Measurements from ENCODE around the gene MRFAP1L1. TPM values are rescaled to one million over a fixed set of nuclear protein-coding genes. Genes with fewer than 3 reads are reported as not detected.

Gene MRFAP1L1
- total and polyA plus RNA-seq, 2 donors = 77.6 to 103 TPM

GRCh38 chr4:6665320-6665654 lies 44.4 kb downstream of the MRFAP1L1 start:
- WGBS = 98% methylated on average over 9 of the region's 9 CpGs
- no peak for DNase-seq (ENCODE audit: low read depth in 6 of 9, low spot score in 9 of 9)
- Histone ChIP-seq H3K27me3 (ENCODE audit: control insufficient read depth in 2 of 2, insufficient read depth in 1 of 2, low read length in 1 of 2) (peaks cover 28 to 59% of the 10 kb centered on the region in 2 donors), H3K4me3 (ENCODE audit: low read length in 2 of 2) (no peak overlapping the region), H3K4me1 (ENCODE audit: control insufficient read depth in 2 of 2, insufficient read depth in 2 of 2, low read length in 2 of 2) (no peaks in the 10 kb centered on the region), H3K36me3 (ENCODE audit: control insufficient read depth in 2 of 2, insufficient read depth in 2 of 2, low read length in 1 of 2) (no peaks in the 10 kb centered on the region), H3K9me3 (ENCODE audit: control insufficient read depth in 2 of 2, insufficient read depth in 1 of 2, low read length in 1 of 2) (no peaks in the 10 kb centered on the region), H3K27ac (ENCODE audit: low read depth in 1 of 2, low read length in 1 of 2) (no peak overlapping the region)

GRCh38 chr4:6663596-6664393 lies 45.9 kb downstream of the MRFAP1L1 start:
- no peak for DNase-seq (ENCODE audit: low read depth in 6 of 9, low spot score in 9 of 9)

GRCh38 chr4:6662591-6662990 lies 47.1 kb downstream of the MRFAP1L1 start:
- 97% methylated on average over 3 of the region's 3 CpGs for WGBS
- no peaks in the 10 kb centered on the region for H3K36me3 ChIP-seq (ENCODE audit: control insufficient read depth in 2 of 2, insufficient read depth in 2 of 2, low read length in 1 of 2)
- H3K4me1 ChIP-seq (ENCODE audit: control insufficient read depth in 2 of 2, insufficient read depth in 2 of 2, low read length in 2 of 2) = peaks cover 0 to 5% of the 10 kb centered on the region in 2 donors
- H3K4me3 ChIP-seq (ENCODE audit: low read length in 2 of 2) = no peak overlapping the region
- DNase-seq (ENCODE audit: low read depth in 6 of 9, low spot score in 9 of 9) = no peak
- peaks cover 0 to 1% of the 10 kb centered on the region in 2 donors for H3K9me3 ChIP-seq (ENCODE audit: control insufficient read depth in 2 of 2, insufficient read depth in 1 of 2, low read length in 1 of 2)
- peaks cover 48 to 86% of the 10 kb centered on the region in 2 donors for H3K27me3 ChIP-seq (ENCODE audit: control insufficient read depth in 2 of 2, insufficient read depth in 1 of 2, low read length in 1 of 2)
- H3K27ac ChIP-seq (ENCODE audit: low read depth in 1 of 2, low read length in 1 of 2) = no peak overlapping the region

More at GRCh38 chr4:6663596-6664393, 45.9 kb downstream of the MRFAP1L1 start:
- H3K36me3 ChIP-seq (ENCODE audit: control insufficient read depth in 2 of 2, insufficient read depth in 2 of 2, low read length in 1 of 2) = no peaks in the 10 kb centered on the region
- 23% methylated on average over 55 of the region's 55 CpGs for WGBS
- H3K27me3 ChIP-seq (ENCODE audit: control insufficient read depth in 2 of 2, insufficient read depth in 1 of 2, low read length in 1 of 2) = peaks cover 36 to 74% of the 10 kb centered on the region in 2 donors
- peaks cover 0 to 5% of the 10 kb centered on the region in 2 donors for H3K4me1 ChIP-seq (ENCODE audit: control insufficient read depth in 2 of 2, insufficient read depth in 2 of 2, low read length in 2 of 2)
- peaks cover 0 to under 1% of the 10 kb centered on the region in 2 donors for H3K9me3 ChIP-seq (ENCODE audit: control insufficient read depth in 2 of 2, insufficient read depth in 1 of 2, low read length in 1 of 2)
- H3K4me3 ChIP-seq (ENCODE audit: low read length in 2 of 2) = no peak overlapping the region
- no peak overlapping the region for H3K27ac ChIP-seq (ENCODE audit: low read depth in 1 of 2, low read length in 1 of 2)

- H3K9me3 ChIP-seq (ENCODE audit: control insufficient read depth in 2 of 2, insufficient read depth in 1 of 2, low read length in 1 of 2) = peaks cover 0 to 1% of the 10 kb centered on the region in 2 donors
- H3K27ac ChIP-seq (ENCODE audit: low read depth in 1 of 2, low read length in 1 of 2) = no peak overlapping the region
- no peaks in the 10 kb centered on the region for H3K36me3 ChIP-seq (ENCODE audit: control insufficient read depth in 2 of 2, insufficient read depth in 2 of 2, low read length in 1 of 2)
- peaks cover 0 to 5% of the 10 kb centered on the region in 2 donors for H3K4me1 ChIP-seq (ENCODE audit: control insufficient read depth in 2 of 2, insufficient read depth in 2 of 2, low read length in 2 of 2)
- DNase-seq (ENCODE audit: low read depth in 6 of 9, low spot score in 9 of 9) = no peak
- H3K4me3 ChIP-seq (ENCODE audit: low read length in 2 of 2) = no peak overlapping the region
- 98% methylated on average over 3 of the region's 3 CpGs for WGBS
- H3K27me3 ChIP-seq (ENCODE audit: control insufficient read depth in 2 of 2, insufficient read depth in 1 of 2, low read length in 1 of 2) = peaks cover 50 to 90% of the 10 kb centered on the region in 2 donors
These were observed 49.2 kb downstream of the MRFAP1L1 start for GRCh38 chr4:6660430-6660829.

- H3K27me3 ChIP-seq (ENCODE audit: control insufficient read depth in 2 of 2, insufficient read depth in 1 of 2, low read length in 1 of 2) = peaks cover 50 to 85% of the 10 kb centered on the region in 2 donors
- DNase-seq (ENCODE audit: low read depth in 6 of 9, low spot score in 9 of 9) = no peak
- WGBS = 72% methylated on average over 2 of the region's 2 CpGs
These were observed 49.8 kb downstream of the MRFAP1L1 start for GRCh38 chr4:6659897-6660296.

GRCh38 chr4:6658597-6659075 lies 51.0 kb downstream of the MRFAP1L1 start:
- Histone ChIP-seq H3K36me3 (ENCODE audit: control insufficient read depth in 2 of 2, insufficient read depth in 2 of 2, low read length in 1 of 2) (no peaks in the 10 kb centered on the region), H3K27me3 (ENCODE audit: control insufficient read depth in 2 of 2, insufficient read depth in 1 of 2, low read length in 1 of 2) (peaks cover 42 to 72% of the 10 kb centered on the region in 2 donors), H3K4me3 (ENCODE audit: low read length in 2 of 2) (peak overlapping the region in 1 of 2 donors; percentile 27), H3K27ac (ENCODE audit: low read depth in 1 of 2, low read length in 1 of 2) (peak overlapping the region in 1 of 2 donors; percentile 18), H3K9me3 (ENCODE audit: control insufficient read depth in 2 of 2, insufficient read depth in 1 of 2, low read length in 1 of 2) (peaks cover 0 to 1% of the 10 kb centered on the region in 2 donors), H3K4me1 (ENCODE audit: control insufficient read depth in 2 of 2, insufficient read depth in 2 of 2, low read length in 2 of 2) (peaks cover 0 to 5% of the 10 kb centered on the region in 2 donors)
- 14% methylated on average over 52 of the region's 52 CpGs for WGBS
- no peak for DNase-seq (ENCODE audit: low read depth in 6 of 9, low spot score in 9 of 9)

More at GRCh38 chr4:6659897-6660296, 49.8 kb downstream of the MRFAP1L1 start:
- Histone ChIP-seq H3K4me3 (ENCODE audit: low read length in 2 of 2) (no peak overlapping the region), H3K9me3 (ENCODE audit: control insufficient read depth in 2 of 2, insufficient read depth in 1 of 2, low read length in 1 of 2) (peaks cover 0 to 1% of the 10 kb centered on the region in 2 donors), H3K36me3 (ENCODE audit: control insufficient read depth in 2 of 2, insufficient read depth in 2 of 2, low read length in 1 of 2) (no peaks in the 10 kb centered on the region), H3K4me1 (ENCODE audit: control insufficient read depth in 2 of 2, insufficient read depth in 2 of 2, low read length in 2 of 2) (peaks cover 0 to 5% of the 10 kb centered on the region in 2 donors), H3K27ac (ENCODE audit: low read depth in 1 of 2, low read length in 1 of 2) (no peak overlapping the region)

- H3K36me3 ChIP-seq (ENCODE audit: control insufficient read depth in 2 of 2, insufficient read depth in 2 of 2, low read length in 1 of 2) = no peaks in the 10 kb centered on the region
- DNase-seq (ENCODE audit: low read depth in 6 of 9, low spot score in 9 of 9) = no peak
- no peak overlapping the region for H3K4me3 ChIP-seq (ENCODE audit: low read length in 2 of 2)
- peaks cover 0 to 1% of the 10 kb centered on the region in 2 donors for H3K9me3 ChIP-seq (ENCODE audit: control insufficient read depth in 2 of 2, insufficient read depth in 1 of 2, low read length in 1 of 2)
- H3K4me1 ChIP-seq (ENCODE audit: control insufficient read depth in 2 of 2, insufficient read depth in 2 of 2, low read length in 2 of 2) = peaks cover 0 to 5% of the 10 kb centered on the region in 2 donors
- H3K27me3 ChIP-seq (ENCODE audit: control insufficient read depth in 2 of 2, insufficient read depth in 1 of 2, low read length in 1 of 2) = peaks cover 38 to 68% of the 10 kb centered on the region in 2 donors
- 89% methylated on average over 7 of the region's 7 CpGs for WGBS
- H3K27ac ChIP-seq (ENCODE audit: low read depth in 1 of 2, low read length in 1 of 2) = no peak overlapping the region
These were observed 51.5 kb downstream of the MRFAP1L1 start for GRCh38 chr4:6658209-6658595.

Other genes with a start within 250 kb of the MRFAP1L1 start
- 5.4 TPM for gene PPP2R2C, start 237.3 kb downstream of the MRFAP1L1 start, total RNA-seq
- 6.4 TPM for gene PPP2R2C, start 237.3 kb downstream of the MRFAP1L1 start, polyA plus RNA-seq
- 6.7 TPM for gene MAN2B2, start 134.7 kb downstream of the MRFAP1L1 start, total RNA-seq
- 14.3 TPM for gene MAN2B2, start 134.7 kb downstream of the MRFAP1L1 start, polyA plus RNA-seq
- gene MRFAP1, start 69.2 kb downstream of the MRFAP1L1 start, total RNA-seq = 67.3 TPM
- 302 TPM for gene MRFAP1, start 69.2 kb downstream of the MRFAP1L1 start, polyA plus RNA-seq
- gene S100P, start 16.0 kb downstream of the MRFAP1L1 start, total RNA-seq = 9.7 TPM
- gene S100P, start 16.0 kb downstream of the MRFAP1L1 start, polyA plus RNA-seq = 32.8 TPM
- gene BLOC1S4, start 6.3 kb upstream of the MRFAP1L1 start, total RNA-seq = 11.9 TPM
- gene BLOC1S4, start 6.3 kb upstream of the MRFAP1L1 start, polyA plus RNA-seq = 23.4 TPM
- 12.8 TPM for gene KIAA0232, start 72.9 kb upstream of the MRFAP1L1 start, total RNA-seq
- gene KIAA0232, start 72.9 kb upstream of the MRFAP1L1 start, polyA plus RNA-seq = 10.5 TPM
- gene TBC1D14, start 200.0 kb upstream of the MRFAP1L1 start, total RNA-seq = 59.6 TPM
- gene TBC1D14, start 200.0 kb upstream of the MRFAP1L1 start, polyA plus RNA-seq = 28.4 TPM

Measured in thymus (tissue), 11 donors.